ENCODE results near the gene RSPO3.

The RSPO3 gene

GRCh38 chr6:127103482-127103881 lies 15.0 kb upstream of the RSPO3 start:
- Histone ChIP-seq H3K4me3 (ENCODE audit: low read length, poor library complexity, severe bottlenecking) (no peak overlapping the region), H3K9me3 (ENCODE audit: insufficient read depth, low read depth, low read length) (no peaks in the 10 kb centered on the region)
- TF ChIP-seq CTCF (conservative IDR thresholded peaks at IDR 0.05; ENCODE audit: low read length) (no peak), EZH2phosphoT487 (IDR thresholded peaks at IDR 0.05; ENCODE audit: borderline replicate concordance) (no peak)

GRCh38 chr6:127107916-127108315 lies 10.6 kb upstream of the RSPO3 start:
- Histone ChIP-seq H3K9me3 (ENCODE audit: insufficient read depth, low read depth, low read length) (no peaks in the 10 kb centered on the region), H3K9ac (ENCODE audit: low read depth, low read length, poor library complexity, severe bottlenecking) (no peak overlapping the region), H3K36me3 (ENCODE audit: insufficient read depth, low read length) (no peaks in the 10 kb centered on the region), H4K20me1 (ENCODE audit: insufficient read depth, low read length, poor library complexity, severe bottlenecking) (no peaks in the 10 kb centered on the region), H3K27me3 (ENCODE audit: insufficient read depth, low read length, poor library complexity, severe bottlenecking) (no peaks in the 10 kb centered on the region), H2AFZ (ENCODE audit: low read length) (no peak overlapping the region), H3K4me1 (ENCODE audit: insufficient read depth, low read length, poor library complexity, severe bottlenecking) (no peaks in the 10 kb centered on the region), H3K79me2 (ENCODE audit: insufficient read depth, low read length) (no peaks in the 10 kb centered on the region), H3K4me3 (ENCODE audit: low read length, poor library complexity, severe bottlenecking) (no peak overlapping the region), H3F3A (ENCODE audit: low read depth) (no peaks in the 10 kb centered on the region), H3K9me2 (replicated peaks; ENCODE audit: low read depth, low read length) (no peaks in the 10 kb centered on the region), H3K4me2 (ENCODE audit: low read depth, low read length, poor library complexity, severe bottlenecking) (no peak overlapping the region)
- no peak for TF ChIP-seq CTCF (conservative IDR thresholded peaks at IDR 0.05; ENCODE audit: low read length)
- TF ChIP-seq EZH2phosphoT487 (IDR thresholded peaks at IDR 0.05; ENCODE audit: borderline replicate concordance) = no peak

More at GRCh38 chr6:127103482-127103881, 15.0 kb upstream of the RSPO3 start:
- Histone ChIP-seq H3K9me2 (replicated peaks; ENCODE audit: low read depth, low read length) (no peaks in the 10 kb centered on the region), H3F3A (ENCODE audit: low read depth) (no peaks in the 10 kb centered on the region), H2AFZ (ENCODE audit: low read length) (no peak overlapping the region), H3K36me3 (ENCODE audit: insufficient read depth, low read length) (no peaks in the 10 kb centered on the region), H3K27me3 (ENCODE audit: insufficient read depth, low read length, poor library complexity, severe bottlenecking) (no peaks in the 10 kb centered on the region), H3K79me2 (ENCODE audit: insufficient read depth, low read length) (no peaks in the 10 kb centered on the region), H3K9ac (ENCODE audit: low read depth, low read length, poor library complexity, severe bottlenecking) (no peak overlapping the region), H3K4me2 (ENCODE audit: low read depth, low read length, poor library complexity, severe bottlenecking) (no peak overlapping the region), H4K20me1 (ENCODE audit: insufficient read depth, low read length, poor library complexity, severe bottlenecking) (no peaks in the 10 kb centered on the region), H3K4me1 (ENCODE audit: insufficient read depth, low read length, poor library complexity, severe bottlenecking) (no peaks in the 10 kb centered on the region)

- H3K9ac ChIP-seq (ENCODE audit: low read depth, low read length, poor library complexity, severe bottlenecking) = no peak overlapping the region
- no peak overlapping the region for H3K4me2 ChIP-seq (ENCODE audit: low read depth, low read length, poor library complexity, severe bottlenecking)
- TF ChIP-seq CTCF (conservative IDR thresholded peaks at IDR 0.05; ENCODE audit: low read length) (no peak), EZH2phosphoT487 (IDR thresholded peaks at IDR 0.05; ENCODE audit: borderline replicate concordance) (no peak)
- H4K20me1 ChIP-seq (ENCODE audit: insufficient read depth, low read length, poor library complexity, severe bottlenecking) = no peaks in the 10 kb centered on the region
- no peaks in the 10 kb centered on the region for H3K9me2 ChIP-seq (replicated peaks; ENCODE audit: low read depth, low read length)
- no peaks in the 10 kb centered on the region for H3K36me3 ChIP-seq (ENCODE audit: insufficient read depth, low read length)
- H3F3A ChIP-seq (ENCODE audit: low read depth) = no peaks in the 10 kb centered on the region
- H3K9me3 ChIP-seq (ENCODE audit: insufficient read depth, low read depth, low read length) = no peaks in the 10 kb centered on the region
- H3K27me3 ChIP-seq (ENCODE audit: insufficient read depth, low read length, poor library complexity, severe bottlenecking) = no peaks in the 10 kb centered on the region
- no peaks in the 10 kb centered on the region for H3K79me2 ChIP-seq (ENCODE audit: insufficient read depth, low read length)
- H3K4me1 ChIP-seq (ENCODE audit: insufficient read depth, low read length, poor library complexity, severe bottlenecking) = no peaks in the 10 kb centered on the region
- H2AFZ ChIP-seq (ENCODE audit: low read length) = no peak overlapping the region
- H3K4me3 ChIP-seq (ENCODE audit: low read length, poor library complexity, severe bottlenecking) = no peak overlapping the region
These were observed 7.8 kb upstream of the RSPO3 start for GRCh38 chr6:127110712-127111111.
